Mammary epithelial cell (primary cell): ENCODE measurements around the gene MBD6.

Experiments
- CTCF ChIP-seq, 2 donors: IDR thresholded peaks in 1 of 2; conservative IDR thresholded peaks in 1 of 2; 2 replicates each; pipeline ENCODE4 v1.5.1; 2011 to 2012; ENCODE audit warnings: inconsistent platforms in 2 of 2, low read length in 2 of 2, mild to moderate bottlenecking in 2 of 2, control low read depth in 1 of 2, low read depth in 1 of 2; ENCODE audit not compliant: insufficient read depth in 1 of 2; ENCODE audit errors: extremely low read depth in 1 of 2
- EZH2 ChIP-seq: IDR thresholded peaks from 2 replicates; pipeline ENCODE4 v1.6.1; 2012; ENCODE audit warnings: low read length, inconsistent platforms, borderline replicate concordance

DNA sequence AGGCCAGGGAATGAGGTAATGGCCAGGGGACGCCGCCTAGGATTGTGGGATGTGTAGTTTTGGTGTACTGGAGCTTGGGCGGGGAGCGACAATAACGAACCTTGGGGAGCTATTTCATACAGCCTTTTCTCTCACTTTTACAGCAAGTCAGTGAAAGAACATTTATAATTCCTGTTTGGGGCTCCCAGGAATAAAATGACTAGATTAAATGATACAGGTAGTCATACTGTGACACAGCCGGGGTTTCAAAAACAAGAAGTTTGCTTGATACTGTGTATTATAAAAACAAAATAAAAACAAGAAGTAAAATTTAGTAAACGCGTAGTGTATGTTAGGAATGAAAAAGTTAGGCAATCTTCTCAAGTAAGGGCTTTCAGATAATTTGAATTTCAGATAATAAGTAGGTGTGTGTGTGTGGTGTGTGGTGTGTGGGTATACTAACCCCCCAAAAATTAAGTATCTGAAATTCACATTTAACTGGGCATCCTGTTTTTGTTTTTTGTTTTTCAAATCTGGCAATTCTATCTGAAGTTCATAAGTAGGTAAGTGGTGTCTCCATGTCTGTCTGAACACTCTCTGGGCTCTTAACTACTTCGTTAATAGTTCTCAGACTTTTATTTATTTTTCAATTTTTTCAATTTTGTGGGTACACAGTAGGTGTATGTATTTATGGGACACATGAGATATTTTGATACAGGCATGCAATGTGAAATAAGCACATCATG lies 24.8 kb downstream of the MBD6 start:
- TF ChIP-seq CTCF (conservative IDR thresholded peaks at IDR 0.05 in 1 of 2, IDR thresholded peaks at IDR 0.05 in 1 of 2; ENCODE audit: extremely low read depth in 1 of 2, insufficient read depth in 1 of 2, low read depth in 1 of 2, low read length in 2 of 2) (no peak), EZH2 (no peak)
